C4-2B (cell line): Measurements from ENCODE around the gene ZNF277.

Experiments
- H3K27ac ChIP-seq: fragments of 450-650 bp; 2 replicates; pipeline ENCODE4 v1.5.1; 2017
- CTCF ChIP-seq: fragments of 450-650 bp; conservative IDR thresholded peaks from 2 replicates; pipeline ENCODE4 v1.5.1; 2017; ENCODE audit warnings: mild to moderate bottlenecking
- ZFX ChIP-seq: fragments of 450-650 bp; IDR thresholded peaks from 2 replicates; pipeline ENCODE4 v1.6.1; 2017

Gene ZNF277

GRCh38 chr7:112336936-112337576 lies 130.6 kb downstream of the ZNF277 start:
- H3K27ac ChIP-seq: no peak overlapping the region
- TF ChIP-seq CTCF: no peak
- TF ChIP-seq ZFX: no peak

GRCh38 chr7:112337892-112338291 lies 131.4 kb downstream of the ZNF277 start:
- no peak overlapping the region for H3K27ac ChIP-seq
- TF ChIP-seq CTCF (no peak), ZFX (no peak)

GRCh38 chr7:112338786-112339185 lies 132.3 kb downstream of the ZNF277 start:
- H3K27ac ChIP-seq: no peak overlapping the region
- TF ChIP-seq CTCF (no peak), ZFX (no peak)

- TF ChIP-seq ZFX (no peak), CTCF (no peak)
- H3K27ac ChIP-seq: no peak overlapping the region
Measured at GRCh38 chr7:112341464-112341863, 135.0 kb downstream of the ZNF277 start.

- no peak for TF ChIP-seq ZFX
- TF ChIP-seq CTCF: no peak
- no peak overlapping the region for H3K27ac ChIP-seq
Measured at GRCh38 chr7:112346381-112347060, 140.0 kb downstream of the ZNF277 start.

- no peak overlapping the region for H3K27ac ChIP-seq
- TF ChIP-seq CTCF (no peak), ZFX (no peak)
Measured at GRCh38 chr7:112347088-112347487, 140.6 kb downstream of the ZNF277 start.

- no peak for TF ChIP-seq CTCF
- no peak for TF ChIP-seq ZFX
- H3K27ac ChIP-seq: no peak overlapping the region
Measured at GRCh38 chr7:112350585-112350984, 144.1 kb downstream of the ZNF277 start.
